Cardiac muscle cell (in vitro differentiated cells and primary cell): ENCODE results near the gene PRELID3B. TPM values are rescaled to one million over a fixed set of nuclear protein-coding genes. Genes with fewer than 3 reads are reported as not detected.

Experiments
- DNase-seq, 2 donors: peaks; one replicate each; pipeline versions ENCODE4 v3.0.0 to v3.0.0-alpha.2; 2010 to 2017; ENCODE audit warnings: low read depth in 1 of 2, low spot score in 1 of 2
- H3K27ac ChIP-seq: fragments of 200-600 bp; sonication (generic); 2 replicates; pipeline ENCODE4 v1.5.1; 2016
- H3K27me3 ChIP-seq: fragments of 200-600 bp; sonication (generic); 2 replicates; pipeline ENCODE4 v1.6.0; 2016; ENCODE audit warnings: control low read depth
- H3K36me3 ChIP-seq: fragments of 200-600 bp; sonication (generic); 2 replicates; pipeline ENCODE4 v1.5.1; 2016; ENCODE audit warnings: control low read depth
- H3K4me1 ChIP-seq: fragments of 200-600 bp; sonication (generic); 2 replicates; pipeline ENCODE4 v1.8.1; 2017; ENCODE audit warnings: low read depth, mild to moderate bottlenecking, mixed run types
- H3K4me3 ChIP-seq: fragments of 200-600 bp; sonication (generic); 2 replicates; pipeline ENCODE4 v1.5.1; 2016; ENCODE audit warnings: mild to moderate bottlenecking
- H3K9me3 ChIP-seq: fragments of 200-600 bp; sonication (generic); 2 replicates; pipeline ENCODE4 v1.5.1; 2017; ENCODE audit warnings: low read depth, mild to moderate bottlenecking, control low read depth
- polyA plus RNA-seq: library from polyadenylated mRNA; unstranded; fragments of >200 nt; fragmentation: Nextera tagmentation; extraction: Ambion mirVana; gene quantifications from 2 replicates; pipeline ENCODE4 v1.2.1, GENCODE V29; 2016
- total RNA-seq: library from RNA; depleted of rRNA; stranded (reverse); fragments of >200 nt; gene quantifications from 2 replicates; pipeline ENCODE4 v1.2.3, GENCODE V29; 2016
- TF ChIP-seq, protein P1 (sequence below): IDR thresholded peaks from 2 replicates; pipeline ENCODE4 v1.5.1; 2012; ENCODE audit warnings: low read depth, mild to moderate bottlenecking, low read length

The PRELID3B gene
- total and polyA plus RNA-seq, 2 experiments from 2014 or later: 30.0 to 40.9 TPM

DNA sequence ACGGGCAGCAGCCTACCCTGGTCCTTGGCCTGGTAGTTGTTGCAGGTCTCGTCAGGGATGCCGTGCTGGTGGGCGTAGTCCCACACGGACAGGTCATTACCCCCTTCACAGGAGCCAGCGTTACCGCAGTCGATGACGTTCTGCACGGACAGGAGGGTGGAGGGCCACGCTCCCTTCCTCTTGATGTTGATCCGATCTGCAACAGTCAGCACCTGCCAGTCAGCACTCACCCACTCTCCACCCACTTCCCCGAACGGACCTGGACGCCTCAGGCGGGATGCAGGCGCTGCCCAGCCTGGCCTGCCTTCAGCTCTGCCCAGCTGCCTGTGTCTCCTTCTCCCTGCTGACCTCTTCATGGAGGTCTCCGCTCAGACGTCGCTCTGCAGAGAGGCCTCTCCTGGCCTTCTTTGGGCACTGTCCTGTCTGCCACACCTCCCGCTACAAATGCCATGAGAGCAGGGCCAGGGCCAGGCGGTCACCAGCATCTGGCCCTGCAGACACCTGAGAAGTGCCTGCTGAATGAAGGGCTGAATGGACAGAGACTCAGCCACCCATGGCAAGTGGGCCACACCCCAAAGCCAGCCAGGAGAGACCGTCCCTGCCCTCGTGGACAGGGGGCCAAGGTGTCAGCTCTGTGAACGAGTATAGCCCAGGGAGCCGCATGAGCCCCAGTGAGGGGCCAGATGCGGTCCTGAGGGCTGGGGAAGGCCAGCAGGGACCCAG is 41.0 kb downstream of the PRELID3B start:
- no peak for DNase-seq
- Histone ChIP-seq H3K27ac (no peak overlapping the region), H3K4me1 (peaks cover 7% of the 10 kb centered on the region), H3K9me3 (no peaks in the 10 kb centered on the region), H3K4me3 (no peak overlapping the region), H3K27me3 (no peaks in the 10 kb centered on the region), H3K36me3 (peaks cover 3% of the 10 kb centered on the region)
- TF ChIP-seq, protein P1, sequence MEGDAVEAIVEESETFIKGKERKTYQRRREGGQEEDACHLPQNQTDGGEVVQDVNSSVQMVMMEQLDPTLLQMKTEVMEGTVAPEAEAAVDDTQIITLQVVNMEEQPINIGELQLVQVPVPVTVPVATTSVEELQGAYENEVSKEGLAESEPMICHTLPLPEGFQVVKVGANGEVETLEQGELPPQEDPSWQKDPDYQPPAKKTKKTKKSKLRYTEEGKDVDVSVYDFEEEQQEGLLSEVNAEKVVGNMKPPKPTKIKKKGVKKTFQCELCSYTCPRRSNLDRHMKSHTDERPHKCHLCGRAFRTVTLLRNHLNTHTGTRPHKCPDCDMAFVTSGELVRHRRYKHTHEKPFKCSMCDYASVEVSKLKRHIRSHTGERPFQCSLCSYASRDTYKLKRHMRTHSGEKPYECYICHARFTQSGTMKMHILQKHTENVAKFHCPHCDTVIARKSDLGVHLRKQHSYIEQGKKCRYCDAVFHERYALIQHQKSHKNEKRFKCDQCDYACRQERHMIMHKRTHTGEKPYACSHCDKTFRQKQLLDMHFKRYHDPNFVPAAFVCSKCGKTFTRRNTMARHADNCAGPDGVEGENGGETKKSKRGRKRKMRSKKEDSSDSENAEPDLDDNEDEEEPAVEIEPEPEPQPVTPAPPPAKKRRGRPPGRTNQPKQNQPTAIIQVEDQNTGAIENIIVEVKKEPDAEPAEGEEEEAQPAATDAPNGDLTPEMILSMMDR: no peak

DNA sequence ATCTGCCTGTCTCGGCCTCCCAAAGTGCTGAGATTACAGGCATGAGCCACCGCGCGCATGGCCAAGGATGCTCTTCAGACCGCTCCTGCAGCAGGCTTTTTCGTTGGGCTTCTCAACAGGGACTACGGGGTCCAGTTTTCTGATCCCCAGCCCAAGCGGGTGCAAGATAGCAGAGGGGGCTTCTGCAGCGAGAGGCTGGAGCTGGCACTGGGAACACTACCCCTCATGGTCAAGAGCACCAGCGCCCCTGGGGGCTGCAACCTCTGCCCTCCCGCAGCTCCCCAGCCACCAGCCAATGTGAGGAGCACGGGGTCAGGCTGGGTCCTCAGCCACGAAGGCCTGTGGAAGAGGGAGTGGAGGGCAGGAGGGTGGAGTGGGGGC is 41.5 kb downstream of the PRELID3B start:
- H3K27me3 ChIP-seq: no peaks in the 10 kb centered on the region
- peaks cover 5% of the 10 kb centered on the region for H3K36me3 ChIP-seq
- H3K4me3 ChIP-seq: no peak overlapping the region
- no peak for DNase-seq
- peaks cover 2% of the 10 kb centered on the region for H3K4me1 ChIP-seq
- no peaks in the 10 kb centered on the region for H3K9me3 ChIP-seq
- TF ChIP-seq, protein P1: no peak
- no peak overlapping the region for H3K27ac ChIP-seq

DNA sequence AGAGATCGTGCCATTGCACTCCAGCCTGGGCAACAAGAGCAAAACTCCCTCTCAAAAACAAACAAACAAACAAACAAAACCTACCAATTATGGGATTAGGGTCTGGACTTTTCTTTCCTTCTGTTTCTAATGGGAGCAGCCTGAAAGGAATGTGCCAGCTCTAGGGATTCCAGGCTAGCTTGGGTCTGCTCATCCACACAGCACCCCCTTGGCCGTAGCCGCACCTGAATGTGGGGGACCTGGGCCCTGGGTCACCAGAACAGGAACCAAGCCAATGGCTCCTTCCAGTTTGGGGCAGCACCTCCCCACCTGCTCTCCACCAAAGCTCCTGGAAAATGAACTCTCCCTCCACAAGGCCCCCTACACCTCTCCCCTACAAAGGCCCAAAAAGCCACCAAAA is 42.3 kb downstream of the PRELID3B start:
- Histone ChIP-seq H3K27me3 (no peaks in the 10 kb centered on the region), H3K4me3 (no peak overlapping the region), H3K4me1 (no peaks in the 10 kb centered on the region), H3K36me3 (peaks cover 5% of the 10 kb centered on the region), H3K9me3 (no peaks in the 10 kb centered on the region), H3K27ac (no peak overlapping the region)
- TF ChIP-seq, protein P1: no peak
- DNase-seq: no peak

DNA sequence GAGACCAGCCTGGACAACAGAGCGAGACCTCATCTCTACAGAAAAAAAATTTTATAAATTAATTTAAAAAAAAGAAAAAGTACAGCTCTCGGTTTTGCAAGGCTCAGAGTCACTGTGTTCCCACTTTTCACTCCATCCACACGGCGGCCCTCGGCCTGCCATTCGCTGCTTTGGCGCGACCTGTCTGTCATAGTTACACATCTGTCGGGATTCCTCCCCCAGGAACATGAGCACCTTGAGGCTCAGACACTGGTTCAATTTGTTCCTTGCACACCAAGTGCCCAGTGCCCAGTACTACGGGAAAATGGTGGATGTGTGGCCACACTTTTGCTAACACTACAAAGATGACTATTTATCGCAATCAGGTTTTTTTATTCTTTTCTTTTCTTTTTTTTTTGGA is 43.9 kb downstream of the PRELID3B start:
- no peak overlapping the region for H3K27ac ChIP-seq
- H3K4me1 ChIP-seq: no peaks in the 10 kb centered on the region
- H3K4me3 ChIP-seq: no peak overlapping the region
- no peaks in the 10 kb centered on the region for H3K9me3 ChIP-seq
- DNase-seq: no peak
- H3K27me3 ChIP-seq: no peaks in the 10 kb centered on the region
- TF ChIP-seq, protein P1: no peak
- peaks cover 20% of the 10 kb centered on the region for H3K36me3 ChIP-seq

DNA sequence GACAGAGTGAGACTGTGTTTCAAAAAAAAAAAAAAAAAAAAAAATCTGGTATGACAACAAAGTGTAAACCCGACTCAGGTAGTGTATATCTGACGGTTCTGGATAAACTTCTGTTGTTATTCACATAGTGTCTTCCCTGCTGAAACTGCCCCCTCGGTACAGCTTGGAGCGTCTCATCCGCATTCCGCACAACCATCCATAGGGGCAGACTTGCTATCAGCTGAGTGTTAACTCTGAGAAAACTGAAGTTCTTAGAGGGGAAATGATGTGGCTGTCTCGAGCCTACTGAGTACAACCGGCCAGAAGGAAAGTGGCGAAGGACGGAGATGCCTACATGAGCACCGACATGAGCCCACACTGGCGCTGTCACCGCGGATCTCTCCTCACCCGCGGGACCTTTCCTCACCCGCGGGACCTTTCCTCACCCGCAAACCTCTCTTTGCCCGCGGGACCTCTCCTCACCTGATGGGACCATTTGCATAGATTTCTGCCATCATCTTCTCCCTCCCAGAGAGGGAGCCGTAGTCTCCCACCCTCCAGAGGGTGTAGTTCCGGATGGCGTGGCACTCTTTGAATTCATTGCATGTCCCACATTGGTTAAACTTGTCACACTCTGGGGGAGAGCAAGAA is 45.3 kb downstream of the PRELID3B start:
- no peaks in the 10 kb centered on the region for H3K27me3 ChIP-seq
- TF ChIP-seq, protein P1: no peak
- no peak for DNase-seq
- H3K9me3 ChIP-seq: no peaks in the 10 kb centered on the region
- H3K4me3 ChIP-seq: no peak overlapping the region
- peaks cover 33% of the 10 kb centered on the region for H3K36me3 ChIP-seq
- no peak overlapping the region for H3K27ac ChIP-seq
- H3K4me1 ChIP-seq: no peaks in the 10 kb centered on the region
